H9 (cell line): ENCODE data around the gene RNF217. TPM values are rescaled to one million over a fixed set of nuclear protein-coding genes. Genes with fewer than 3 reads are reported as not detected.
A peak's percentile ranks its signal among the peaks of the same experiment; 100 is the strongest.

Experiments
- DNase-seq: peaks from one replicate; pipeline ENCODE4 v3.0.0-alpha.2; 2017
- H2AFZ ChIP-seq: one replicate; pipeline ENCODE4 v1.6.1; 2013; ENCODE audit warnings: mild to moderate bottlenecking, low read length, control low read depth, moderate library complexity
- H2AK5ac ChIP-seq: 2 replicates; pipeline ENCODE4 v1.6.1; 2013; ENCODE audit warnings: low read length, control low read depth, mixed read lengths; ENCODE audit not compliant: insufficient read length
- H2BK120ac ChIP-seq: one replicate; pipeline ENCODE4 v1.6.1; 2013; ENCODE audit warnings: low read depth, mild to moderate bottlenecking, low read length, control low read depth, inconsistent platforms; ENCODE audit not compliant: poor library complexity, severe bottlenecking
- H2BK12ac ChIP-seq: 2 replicates; pipeline ENCODE4 v1.6.1; 2013; ENCODE audit warnings: low read length, control low read depth, mixed read lengths, low read depth; ENCODE audit not compliant: insufficient read length
- H2BK15ac ChIP-seq: 2 replicates; pipeline ENCODE4 v1.6.1; 2013; ENCODE audit warnings: low read depth, low read length, control low read depth
- H2BK20ac ChIP-seq: one replicate; pipeline ENCODE4 v1.6.1; 2013; ENCODE audit warnings: low read depth, mild to moderate bottlenecking, low read length, control low read depth, inconsistent platforms; ENCODE audit not compliant: poor library complexity, severe bottlenecking
- H2BK5ac ChIP-seq: 2 replicates; pipeline ENCODE4 v1.6.1; 2013; ENCODE audit warnings: low read length, control low read depth, mixed read lengths; ENCODE audit not compliant: insufficient read length
- H3K14ac ChIP-seq: 2 replicates; pipeline ENCODE4 v1.6.1; 2013; ENCODE audit warnings: low read length, control low read depth; ENCODE audit not compliant: insufficient read depth
- H3K18ac ChIP-seq: 2 replicates; pipeline ENCODE4 v1.6.1; 2013; ENCODE audit warnings: low read depth, mild to moderate bottlenecking, mixed read lengths, low read length, control low read depth; ENCODE audit not compliant: insufficient read length
- H3K23ac ChIP-seq: 2 replicates; pipeline ENCODE4 v1.6.1; 2013; ENCODE audit warnings: low read length, control low read depth, mixed read lengths, low read depth; ENCODE audit not compliant: insufficient read length
- H3K23me2 ChIP-seq: 2 replicates; pipeline ENCODE4 v1.6.1; 2013; ENCODE audit warnings: low read depth, mild to moderate bottlenecking, mixed read lengths, low read length, control low read depth; ENCODE audit not compliant: insufficient read length, poor library complexity, severe bottlenecking
- H3K27ac ChIP-seq: 2 replicates; pipeline ENCODE4 v1.5.1; 2013; ENCODE audit warnings: low read length, control low read depth, mixed read lengths, low read depth; ENCODE audit not compliant: insufficient read length
- H3K27me3 ChIP-seq: 2 replicates; pipeline ENCODE4 v1.6.1; 2013; ENCODE audit warnings: low read length, control low read depth, inconsistent platforms; ENCODE audit not compliant: insufficient read depth
- H3K4ac ChIP-seq: 2 replicates; pipeline ENCODE4 v1.6.1; 2013; ENCODE audit warnings: low read depth, mild to moderate bottlenecking, control low read depth, inconsistent platforms, low read length, moderate library complexity
- H3K4me1 ChIP-seq: 2 replicates; pipeline ENCODE4 v1.6.1; 2013; ENCODE audit warnings: low read length, control low read depth, inconsistent platforms; ENCODE audit not compliant: insufficient read depth
- H3K4me2 ChIP-seq: 2 replicates; pipeline ENCODE4 v1.6.1; 2013; ENCODE audit warnings: low read length, control low read depth, mixed read lengths; ENCODE audit not compliant: insufficient read length, insufficient read depth
- H3K56ac ChIP-seq: 2 replicates; pipeline ENCODE4 v1.6.1; 2013; ENCODE audit warnings: low read depth, mild to moderate bottlenecking, mixed read lengths, low read length, control low read depth; ENCODE audit not compliant: insufficient read length
- H3K79me1 ChIP-seq: 2 replicates; pipeline ENCODE4 v1.6.1; 2013; ENCODE audit warnings: low read depth, mild to moderate bottlenecking, moderate library complexity, low read length, control low read depth, inconsistent platforms; ENCODE audit not compliant: insufficient read depth, poor library complexity, severe bottlenecking
- H3K79me2 ChIP-seq: 2 replicates; pipeline ENCODE4 v1.6.1; 2013; ENCODE audit warnings: low read length, control low read depth, inconsistent platforms; ENCODE audit not compliant: insufficient read depth
- H3K9ac ChIP-seq: 2 replicates; pipeline ENCODE4 v1.6.1; 2013; ENCODE audit warnings: low read length, control low read depth, mixed read lengths; ENCODE audit not compliant: insufficient read length; ENCODE audit errors: extremely low read depth
- H3K9me3 ChIP-seq: one replicate; pipeline ENCODE4 v1.6.1; 2013; ENCODE audit warnings: low read depth, low read length, inconsistent platforms; ENCODE audit not compliant: control insufficient read depth
- H3T11ph ChIP-seq: one replicate; pipeline ENCODE4 v1.6.1; 2013; ENCODE audit warnings: mild to moderate bottlenecking, low read length, control low read depth, inconsistent platforms
- H4K20me1 ChIP-seq: one replicate; pipeline ENCODE4 v1.6.1; 2013; ENCODE audit not compliant: control insufficient read depth, insufficient read length, insufficient read depth
- H4K5ac ChIP-seq: 2 replicates; pipeline ENCODE4 v1.6.1; 2013; ENCODE audit warnings: low read depth, mild to moderate bottlenecking, mixed read lengths, low read length, control low read depth; ENCODE audit not compliant: insufficient read length
- H4K8ac ChIP-seq: replicated peaks from 2 replicates; pipeline ENCODE4 v1.6.1; 2013; ENCODE audit warnings: low read length, control low read depth, mixed read lengths, low read depth; ENCODE audit not compliant: insufficient read length
- H4K91ac ChIP-seq: 2 replicates; pipeline ENCODE4 v1.6.1; 2013; ENCODE audit warnings: low read depth, mild to moderate bottlenecking, moderate library complexity, mixed read lengths, low read length, control low read depth; ENCODE audit not compliant: insufficient read length
- H3K27ac Mint-ChIP-seq, 3 experiments: 2 replicates in 2 of 3; 3 replicates in 1 of 3; pipeline ENCODE4 v1.8.0; 2020 to 2021; ENCODE audit warnings: mixed read lengths in 3 of 3, mild to moderate bottlenecking in 1 of 3, moderate library complexity in 1 of 3
- H3K27me3 Mint-ChIP-seq: 2 replicates; pipeline ENCODE4 v1.8.0; 2021; ENCODE audit warnings: low read depth, mild to moderate bottlenecking, moderate library complexity, mixed read lengths
- H3K36me3 Mint-ChIP-seq, 3 experiments: 2 replicates in 2 of 3; 3 replicates in 1 of 3; pipeline ENCODE4 v1.8.0; 2020 to 2021; ENCODE audit warnings: low read depth in 3 of 3, mixed read lengths in 3 of 3; ENCODE audit not compliant: insufficient read depth in 1 of 3
- H3K4me1 Mint-ChIP-seq, 2 experiments: 2 replicates each; pipeline ENCODE4 v1.8.0; 2020; ENCODE audit warnings: mixed read lengths in 2 of 2
- H3K4me3 Mint-ChIP-seq, 2 experiments: 2 replicates in 1 of 2; 3 replicates in 1 of 2; pipeline ENCODE4 v1.8.0; 2020 to 2021; ENCODE audit warnings: mild to moderate bottlenecking in 2 of 2, mixed read lengths in 2 of 2, moderate library complexity in 1 of 2
- H3K9me3 Mint-ChIP-seq, 2 experiments: 2 replicates in 1 of 2; 3 replicates in 1 of 2; pipeline ENCODE4 v1.8.0; 2020; ENCODE audit warnings: mild to moderate bottlenecking in 2 of 2, mixed read lengths in 2 of 2, moderate library complexity in 1 of 2
- WGBS: extraction: QIAGEN DNeasy Blood & Tissue Kit; methylation state at CpG from one replicate; pipeline ENCODE4 v1.1.7; 2013; ENCODE audit warnings: missing lambda C conversion rate, low lambda C conversion rate, mixed read lengths; ENCODE audit not compliant: insufficient read length; ENCODE audit errors: extremely low coverage; 5-methylcytosine and 5-hydroxymethylcytosine counted together
- total RNA-seq: library from RNA; stranded (reverse); gene quantifications from 2 replicates; pipeline ENCODE4 v1.2.1, GENCODE V29; 2021
- TF ChIP-seq, protein P1 (sequence below): fragments of 200-600 bp; sonication (generic); conservative IDR thresholded peaks from 3 replicates; pipeline ENCODE4 v1.8.0; 2021; ENCODE audit warnings: antibody characterized with exemption, mild to moderate bottlenecking

Gene RNF217
- total RNA-seq, 1 experiment from 2014 or later, result 9.6 TPM

DNA sequence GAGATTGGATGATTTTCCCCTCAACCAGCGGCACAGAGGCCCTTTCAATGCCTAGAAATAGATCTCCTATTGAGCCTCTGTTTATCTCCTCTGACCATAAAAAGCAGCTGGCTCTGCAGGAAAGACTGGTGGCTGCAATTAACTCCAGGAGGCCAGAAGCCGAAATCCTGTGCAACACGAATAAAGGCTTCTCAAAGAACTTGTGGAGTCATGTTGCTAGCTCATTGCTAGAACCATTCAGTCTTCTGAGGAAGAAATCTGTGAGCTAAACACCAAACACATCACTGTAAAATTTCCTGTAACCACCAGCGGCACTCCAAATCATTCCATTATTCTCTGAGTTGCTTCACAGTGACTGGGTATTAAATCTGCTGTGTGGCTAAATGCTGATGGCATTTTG, 142.2 kb downstream of the RNF217 start:
- H2BK20ac ChIP-seq, result no peak overlapping the region
- TF ChIP-seq, protein P1, sequence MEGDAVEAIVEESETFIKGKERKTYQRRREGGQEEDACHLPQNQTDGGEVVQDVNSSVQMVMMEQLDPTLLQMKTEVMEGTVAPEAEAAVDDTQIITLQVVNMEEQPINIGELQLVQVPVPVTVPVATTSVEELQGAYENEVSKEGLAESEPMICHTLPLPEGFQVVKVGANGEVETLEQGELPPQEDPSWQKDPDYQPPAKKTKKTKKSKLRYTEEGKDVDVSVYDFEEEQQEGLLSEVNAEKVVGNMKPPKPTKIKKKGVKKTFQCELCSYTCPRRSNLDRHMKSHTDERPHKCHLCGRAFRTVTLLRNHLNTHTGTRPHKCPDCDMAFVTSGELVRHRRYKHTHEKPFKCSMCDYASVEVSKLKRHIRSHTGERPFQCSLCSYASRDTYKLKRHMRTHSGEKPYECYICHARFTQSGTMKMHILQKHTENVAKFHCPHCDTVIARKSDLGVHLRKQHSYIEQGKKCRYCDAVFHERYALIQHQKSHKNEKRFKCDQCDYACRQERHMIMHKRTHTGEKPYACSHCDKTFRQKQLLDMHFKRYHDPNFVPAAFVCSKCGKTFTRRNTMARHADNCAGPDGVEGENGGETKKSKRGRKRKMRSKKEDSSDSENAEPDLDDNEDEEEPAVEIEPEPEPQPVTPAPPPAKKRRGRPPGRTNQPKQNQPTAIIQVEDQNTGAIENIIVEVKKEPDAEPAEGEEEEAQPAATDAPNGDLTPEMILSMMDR, result no peak
- H2AFZ ChIP-seq, result no peak overlapping the region
- H3K23ac ChIP-seq, result no peak overlapping the region
- no peak overlapping the region for H2BK120ac ChIP-seq
- no peak overlapping the region for H3K18ac ChIP-seq
- H3K56ac ChIP-seq, result no peak overlapping the region
- no peak overlapping the region for H3K14ac ChIP-seq
- H4K91ac ChIP-seq, result no peak overlapping the region
- H3T11ph ChIP-seq, result no peak overlapping the region
- no peaks in the 10 kb centered on the region for H3K4me1 ChIP-seq
- H3K23me2 ChIP-seq, result peaks cover 5% of the 10 kb centered on the region
- no peaks in the 10 kb centered on the region for H4K20me1 ChIP-seq
- H3K79me1 ChIP-seq, result no peaks in the 10 kb centered on the region
- H3K4ac ChIP-seq, result no peak overlapping the region
- H3K9me3 ChIP-seq, result no peaks in the 10 kb centered on the region
- H2BK15ac ChIP-seq, result no peak overlapping the region
- no peak overlapping the region for H3K4me2 ChIP-seq
- peak overlapping the region in 2 of 3 experiments; percentile 60 to 87; a peak in 5 of 7 replicates for H3K27ac Mint-ChIP-seq
- peaks cover 2 to 7% of the 10 kb centered on the region in 2 experiments; a peak in 3 of 5 replicates for H3K9me3 Mint-ChIP-seq
- H3K36me3 Mint-ChIP-seq, result peaks cover 0 to 3% (median 0%) of the 10 kb centered on the region in 3 experiments; a peak in 2 of 7 replicates
- H4K8ac ChIP-seq, result no peak overlapping the region
- peaks cover 23% of the 10 kb centered on the region for H3K27me3 Mint-ChIP-seq
- no peak overlapping the region for H2BK5ac ChIP-seq
- no peak overlapping the region for H3K27ac ChIP-seq
- H3K79me2 ChIP-seq, result no peaks in the 10 kb centered on the region
- DNase-seq, result no peak
- no peak overlapping the region; a peak in 1 of 5 replicates for H3K4me3 Mint-ChIP-seq
- H3K27me3 ChIP-seq, result no peaks in the 10 kb centered on the region
- no peak overlapping the region for H3K9ac ChIP-seq
- no CpG with 5 or more reads among the region's 4 CpGs for whole genome bisulfite sequencing
- peaks cover 31 to 40% of the 10 kb centered on the region in 2 experiments for H3K4me1 Mint-ChIP-seq
- H2BK12ac ChIP-seq, result no peak overlapping the region
- H4K5ac ChIP-seq, result no peak overlapping the region
- no peak overlapping the region for H2AK5ac ChIP-seq
